Neural crest cell (in vitro differentiated cells): ENCODE measurements around the gene GRN. TPM values are rescaled to one million over a fixed set of nuclear protein-coding genes. Genes with fewer than 3 reads are reported as not detected.

ENCODE experiments used
- DNase-seq: peaks from one replicate; pipeline ENCODE4 v3.0.0; 2021; ENCODE audit warnings: low read depth, mixed read lengths, low spot score
- H3K27ac Mint-ChIP-seq: one replicate; pipeline ENCODE4 v1.8.0; 2021; ENCODE audit warnings: mild to moderate bottlenecking, mixed read lengths; ENCODE audit not compliant: unreplicated experiment
- H3K27me3 Mint-ChIP-seq: 2 replicates; pipeline ENCODE4 v1.8.0; 2021; ENCODE audit warnings: low read depth, mild to moderate bottlenecking, mixed read lengths
- H3K36me3 Mint-ChIP-seq: 2 replicates; pipeline ENCODE4 v1.8.0; 2021; ENCODE audit warnings: low read depth, mild to moderate bottlenecking, mixed read lengths
- H3K4me1 Mint-ChIP-seq: 2 replicates; pipeline ENCODE4 v1.8.0; 2021; ENCODE audit warnings: mixed read lengths
- H3K4me3 Mint-ChIP-seq: one replicate; pipeline ENCODE4 v1.8.0; 2021; ENCODE audit warnings: mild to moderate bottlenecking, mixed read lengths
- H3K9me3 Mint-ChIP-seq: 2 replicates; pipeline ENCODE4 v1.8.0; 2021; ENCODE audit warnings: mixed read lengths
- total RNA-seq: library from RNA; stranded (reverse); gene quantifications from 2 replicates; pipeline ENCODE4 v1.2.1, GENCODE V29; 2021
- TF ChIP-seq, protein P1 (sequence below): fragments of 200-600 bp; sonication (generic); conservative IDR thresholded peaks from 2 replicates; pipeline ENCODE4 v1.5.0; 2021; ENCODE audit warnings: antibody characterized with exemption, mild to moderate bottlenecking

The GRN gene
- total RNA-seq, 1 donor from 2014 or later = 70.0 TPM

DNA sequence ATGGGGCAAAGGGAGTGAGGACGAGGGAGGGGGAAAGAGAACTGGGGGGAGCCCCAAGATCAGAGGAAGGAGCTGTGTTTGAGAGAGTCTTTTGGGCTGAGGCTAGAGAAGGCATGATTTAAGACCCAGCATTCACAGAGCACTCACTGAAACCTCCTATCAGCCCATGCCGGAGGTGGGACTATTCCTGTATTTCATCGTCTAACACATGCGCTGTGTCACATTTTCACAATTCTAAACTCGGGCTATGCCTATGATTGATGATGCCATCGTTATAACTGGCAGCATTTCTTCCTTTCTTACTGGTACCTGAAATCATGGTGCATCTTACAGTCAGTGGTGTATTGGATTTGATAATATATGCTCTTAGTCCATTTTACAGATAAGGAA lies 15.0 kb downstream of the GRN start:
- H3K4me1 Mint-ChIP-seq = peaks cover 18% of the 10 kb centered on the region
- H3K4me3 Mint-ChIP-seq = peak overlapping the region; percentile 78
- peaks cover 7% of the 10 kb centered on the region for H3K27me3 Mint-ChIP-seq
- TF ChIP-seq, protein P1, sequence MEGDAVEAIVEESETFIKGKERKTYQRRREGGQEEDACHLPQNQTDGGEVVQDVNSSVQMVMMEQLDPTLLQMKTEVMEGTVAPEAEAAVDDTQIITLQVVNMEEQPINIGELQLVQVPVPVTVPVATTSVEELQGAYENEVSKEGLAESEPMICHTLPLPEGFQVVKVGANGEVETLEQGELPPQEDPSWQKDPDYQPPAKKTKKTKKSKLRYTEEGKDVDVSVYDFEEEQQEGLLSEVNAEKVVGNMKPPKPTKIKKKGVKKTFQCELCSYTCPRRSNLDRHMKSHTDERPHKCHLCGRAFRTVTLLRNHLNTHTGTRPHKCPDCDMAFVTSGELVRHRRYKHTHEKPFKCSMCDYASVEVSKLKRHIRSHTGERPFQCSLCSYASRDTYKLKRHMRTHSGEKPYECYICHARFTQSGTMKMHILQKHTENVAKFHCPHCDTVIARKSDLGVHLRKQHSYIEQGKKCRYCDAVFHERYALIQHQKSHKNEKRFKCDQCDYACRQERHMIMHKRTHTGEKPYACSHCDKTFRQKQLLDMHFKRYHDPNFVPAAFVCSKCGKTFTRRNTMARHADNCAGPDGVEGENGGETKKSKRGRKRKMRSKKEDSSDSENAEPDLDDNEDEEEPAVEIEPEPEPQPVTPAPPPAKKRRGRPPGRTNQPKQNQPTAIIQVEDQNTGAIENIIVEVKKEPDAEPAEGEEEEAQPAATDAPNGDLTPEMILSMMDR = no peak
- no peak overlapping the region for H3K27ac Mint-ChIP-seq
- no peaks in the 10 kb centered on the region for H3K9me3 Mint-ChIP-seq
- no peak for DNase-seq
- H3K36me3 Mint-ChIP-seq = no peaks in the 10 kb centered on the region

DNA sequence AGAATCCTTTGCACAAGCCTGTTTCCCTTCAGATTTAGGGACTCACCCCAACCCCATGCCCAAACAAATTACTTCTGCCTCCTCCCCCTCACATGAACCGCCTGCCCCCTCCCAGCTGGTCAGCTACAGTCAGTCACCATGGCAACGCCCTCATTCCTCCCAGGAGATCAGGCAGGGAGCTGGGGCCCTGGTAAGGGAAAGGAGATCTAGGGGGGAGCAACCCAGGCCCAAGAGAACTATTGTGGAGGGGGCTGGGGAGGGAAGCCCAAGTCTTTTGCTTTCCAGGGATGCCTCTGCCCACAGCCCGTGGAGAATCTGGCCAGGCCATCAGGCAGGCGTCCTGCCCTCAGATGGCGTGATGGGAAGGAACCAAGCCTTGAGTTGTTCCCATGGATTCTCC lies 15.7 kb downstream of the GRN start:
- Mint-ChIP-seq H3K4me3 (peak overlapping the region; percentile 78), H3K4me1 (peaks cover 18% of the 10 kb centered on the region), H3K27me3 (peaks cover 13% of the 10 kb centered on the region), H3K27ac (peak overlapping the region; percentile 43), H3K9me3 (no peaks in the 10 kb centered on the region), H3K36me3 (no peaks in the 10 kb centered on the region)
- TF ChIP-seq, protein P1 = no peak
- no peak for DNase-seq

DNA sequence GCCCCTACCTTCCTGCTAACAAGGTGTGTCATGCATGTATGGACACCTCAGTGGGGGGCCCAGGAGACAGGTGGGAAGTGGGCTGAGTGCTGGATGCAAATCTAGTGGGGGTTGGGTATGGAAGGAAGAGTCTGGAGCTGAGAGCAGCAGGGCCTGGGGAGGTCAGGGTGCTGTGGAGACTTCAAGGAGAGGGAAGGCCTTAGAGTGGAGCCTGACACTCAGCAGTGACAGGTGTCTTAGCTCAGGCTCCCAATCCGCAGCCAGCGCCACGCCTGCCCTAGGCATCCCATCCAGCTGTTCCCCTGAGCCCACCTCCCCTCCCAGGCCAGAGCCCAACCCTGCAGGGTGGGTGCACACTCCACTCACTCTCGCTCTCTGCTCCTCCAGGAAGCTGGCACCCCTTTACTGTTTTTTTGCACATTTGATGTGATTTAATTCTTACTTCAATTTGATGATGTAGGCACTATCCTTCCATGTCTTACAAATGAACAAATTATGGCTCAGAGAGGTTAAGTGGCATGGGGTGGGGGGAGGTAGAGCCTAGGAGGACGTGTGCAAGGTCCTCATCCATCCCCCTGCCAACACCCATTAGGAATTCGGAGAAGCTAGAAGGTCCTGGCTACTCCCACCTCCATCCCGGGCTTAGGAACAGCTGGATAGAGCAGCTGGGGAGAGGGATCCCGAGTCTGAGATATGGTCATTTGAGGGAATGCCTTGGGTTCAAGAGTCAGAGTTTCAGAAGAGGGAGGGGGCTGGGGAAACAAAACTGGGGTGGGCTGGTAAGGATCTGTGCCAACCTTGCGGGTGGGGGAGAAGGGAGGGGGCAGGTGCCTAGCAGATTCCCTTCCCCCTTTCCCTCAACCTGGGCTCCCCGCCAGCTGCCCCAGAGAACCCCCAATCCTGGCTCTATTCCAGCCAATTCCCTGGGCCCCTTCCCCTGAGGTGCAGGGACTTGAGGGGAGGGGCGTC lies 16.5 kb downstream of the GRN start:
- peaks cover 21% of the 10 kb centered on the region for H3K27me3 Mint-ChIP-seq
- peak overlapping the region; percentile 78 for H3K4me3 Mint-ChIP-seq
- no peaks in the 10 kb centered on the region for H3K36me3 Mint-ChIP-seq
- H3K4me1 Mint-ChIP-seq = peaks cover 18% of the 10 kb centered on the region
- no peak for DNase-seq
- H3K9me3 Mint-ChIP-seq = no peaks in the 10 kb centered on the region
- peak overlapping the region; percentile 43 for H3K27ac Mint-ChIP-seq
- TF ChIP-seq, protein P1 = no peak

DNA sequence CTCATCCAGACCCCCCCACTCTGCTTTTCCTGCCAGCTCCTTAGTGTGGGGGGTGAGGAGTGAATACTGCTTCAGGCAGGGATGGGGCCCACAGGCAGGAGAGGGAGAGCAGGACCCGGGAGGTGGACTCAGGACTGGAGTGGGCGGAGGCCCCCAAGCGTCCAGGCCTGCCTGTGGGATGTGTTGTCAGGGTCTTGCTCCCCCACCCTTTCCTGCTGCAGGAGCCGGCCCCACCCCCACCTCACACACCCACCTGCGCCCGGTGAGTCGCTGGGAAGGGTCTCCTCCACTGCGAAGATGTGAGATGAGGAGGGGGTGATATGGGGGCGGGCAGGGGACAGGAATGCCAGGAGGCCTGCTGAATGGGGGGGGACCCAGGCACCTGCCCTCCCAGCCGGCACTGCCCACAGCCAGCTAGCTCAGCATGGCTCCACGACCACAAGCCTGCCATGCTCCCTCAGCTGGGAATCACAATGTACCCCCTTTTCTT lies 17.4 kb downstream of the GRN start:
- H3K4me3 Mint-ChIP-seq = peak overlapping the region; percentile 85
- TF ChIP-seq, protein P1 = no peak
- H3K27ac Mint-ChIP-seq = no peak overlapping the region
- H3K36me3 Mint-ChIP-seq = no peaks in the 10 kb centered on the region
- no peaks in the 10 kb centered on the region for H3K9me3 Mint-ChIP-seq
- DNase-seq = no peak
- peaks cover 18% of the 10 kb centered on the region for H3K4me1 Mint-ChIP-seq
- H3K27me3 Mint-ChIP-seq = peaks cover 29% of the 10 kb centered on the region

DNA sequence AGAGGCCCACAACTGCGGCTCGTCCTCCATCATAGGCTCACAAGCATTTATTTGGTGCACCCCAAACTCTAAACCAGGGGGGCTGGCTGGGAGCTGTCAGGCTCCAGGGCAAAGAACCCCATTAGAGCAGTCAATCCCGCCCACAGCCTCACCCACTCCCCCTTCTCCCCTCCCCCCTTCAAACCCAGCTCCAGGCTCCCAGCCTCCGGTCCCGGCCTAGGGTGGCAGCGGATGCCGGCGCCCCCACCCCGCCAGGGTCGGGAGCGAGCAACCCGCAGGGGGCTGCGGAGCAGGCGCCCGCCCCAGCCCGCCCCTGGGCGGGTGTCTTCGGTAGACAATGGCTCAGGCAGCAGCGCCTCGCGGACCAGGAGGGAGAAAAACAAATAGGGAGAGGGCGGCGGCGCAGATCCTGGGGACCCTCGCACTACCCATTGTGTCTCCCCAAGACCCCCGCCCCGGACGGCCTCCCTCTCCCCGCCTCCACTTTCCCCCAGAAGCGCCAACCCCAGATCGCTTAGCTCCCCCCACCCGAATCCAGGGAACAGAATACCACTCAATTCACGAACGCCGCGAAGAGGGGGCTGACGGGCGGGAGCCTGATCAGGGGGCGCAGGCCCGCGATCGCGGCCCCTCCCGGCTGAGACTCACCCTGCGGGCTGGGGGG lies 18.0 kb downstream of the GRN start:
- DNase-seq = no peak
- TF ChIP-seq, protein P1 = no peak
- Mint-ChIP-seq H3K4me1 (peaks cover 18% of the 10 kb centered on the region), H3K27me3 (peaks cover 32% of the 10 kb centered on the region), H3K36me3 (no peaks in the 10 kb centered on the region), H3K4me3 (peak overlapping the region; percentile 89), H3K27ac (peak overlapping the region; percentile 87), H3K9me3 (no peaks in the 10 kb centered on the region)
